Adrenal gland (tissue), 12 donors: ENCODE measurements around the gene ZNHIT1. TPM values are rescaled to one million over a fixed set of nuclear protein-coding genes. Genes with fewer than 3 reads are reported as not detected.
A peak's percentile ranks its signal among the peaks of the same experiment; 100 is the strongest.

Experiments
- DNase-seq, 7 donors: peaks; one replicate each; pipeline ENCODE4 v3.0.0-alpha.2; 2019 to 2020
- H3K27ac ChIP-seq, 5 donors: fragments of 200-600 bp; sonication (generic) in 4 of 5; 1 replicate in 3 of 5; 2 replicates in 2 of 5; pipeline versions ENCODE4 v1.5.1 to v1.8.0; 2016 to 2020; ENCODE audit warnings: mild to moderate bottlenecking in 1 of 5
- H3K27me3 ChIP-seq: fragments of 200-600 bp; 2 replicates; pipeline ENCODE4 v1.8.0; 2021
- H3K36me3 ChIP-seq, 2 donors: fragments of 200-600 bp; replicated peaks in 1 of 2; 1 replicate in 1 of 2; 2 replicates in 1 of 2; pipeline versions ENCODE4 v1.5.1 to v1.8.0; 2018 to 2022
- H3K4me1 ChIP-seq, 2 donors: fragments of 200-600 bp; replicated peaks in 1 of 2; 1 replicate in 1 of 2; 2 replicates in 1 of 2; pipeline versions ENCODE4 v1.5.1 to v1.8.0; 2018 to 2021
- H3K4me3 ChIP-seq, 4 donors: fragments of 200-600 bp; sonication (generic) in 3 of 4; one replicate each; pipeline ENCODE4 v1.5.1; 2016 to 2018
- H3K9me3 ChIP-seq, 3 donors: fragments of 200-600 bp; sonication (generic) in 1 of 3; replicated peaks in 1 of 3; 1 replicate in 2 of 3; 2 replicates in 1 of 3; pipeline versions ENCODE4 v1.5.1 to v1.8.0; 2016 to 2021
- POLR2A ChIP-seq, 2 donors: fragments of 450-650 bp; IDR thresholded peaks; one replicate each; pipeline ENCODE4 v1.6.1; 2017; ENCODE audit warnings: antibody characterized with exemption in 2 of 2, mild to moderate bottlenecking in 2 of 2, moderate library complexity in 1 of 2
- WGBS, 4 donors: extraction: QIAGEN DNeasy Blood & Tissue Kit in 2 of 4; methylation state at CpG; one replicate each; pipeline versions ENCODE4 v1.1.5 to v1.1.7; 2013 to 2017; 5-methylcytosine and 5-hydroxymethylcytosine counted together
- intact Hi-C, 2 donors: fragments of 100-400 bp; cut with DNase I; formaldehyde crosslinking; loops; one replicate each; pipeline versions ENCODE4 v1.14.1 to v1.15.0; 2022 to 2023
- polyA plus RNA-seq, 3 donors: library from polyadenylated mRNA; stranded (reverse); fragments of 200-250 nt in 2 of 3; fragments of 350-450 nt in 1 of 3; fragmentation: Illumina TruSeq in 1 of 3; extraction: RNeasy Lipid Tissue Mini Kit (QIAGEN cat#74804) in 1 of 3; gene quantifications; one replicate each; pipeline ENCODE4 v1.2.3, GENCODE V29; 2013 to 2014
- total RNA-seq, 9 donors: library from RNA; depleted of rRNA in 4 of 9; stranded (reverse); fragments of >200 nt in 4 of 9; fragments of 120-200 nt in 1 of 9; fragmentation: NEBNext Ultra II Directional in 1 of 9; extraction: Animal tissue kit (Norgen Biotek cat#: 25700) in 1 of 9; gene quantifications; one replicate each; pipeline versions ENCODE4 v1.1.0 to v1.2.4, GENCODE V29; 2013 to 2023
- TF ChIP-seq, protein P1 (sequence below), 6 experiments: fragments of 450-650 bp in 4 of 6; fragments of 200-600 bp in 2 of 6; sonication (generic) in 1 of 6; IDR thresholded peaks; 1 replicate in 5 of 6; 2 replicates in 1 of 6; pipeline versions ENCODE4 v1.5.1 to v1.8.0; 2016 to 2021; ENCODE audit warnings: antibody characterized with exemption in 6 of 6, mild to moderate bottlenecking in 2 of 6, moderate library complexity in 1 of 6
- donor health status: healthy with polysubstance abuse.
- donor health status: Bipolar disorder and iron deficiency.
- donor health status: DM: yes; HTN: yes; CAD: no.
- donor health status: DM: no; HTN: no; CAD: no.
- donor health status: DM: no; HTN: no; CAD: no.
- donor health status: DM: yes; HTN: yes; CAD: no.

The ZNHIT1 gene
- total and polyA plus RNA-seq, 12 donors: 34.7 to 228 (median 104) TPM

DNA sequence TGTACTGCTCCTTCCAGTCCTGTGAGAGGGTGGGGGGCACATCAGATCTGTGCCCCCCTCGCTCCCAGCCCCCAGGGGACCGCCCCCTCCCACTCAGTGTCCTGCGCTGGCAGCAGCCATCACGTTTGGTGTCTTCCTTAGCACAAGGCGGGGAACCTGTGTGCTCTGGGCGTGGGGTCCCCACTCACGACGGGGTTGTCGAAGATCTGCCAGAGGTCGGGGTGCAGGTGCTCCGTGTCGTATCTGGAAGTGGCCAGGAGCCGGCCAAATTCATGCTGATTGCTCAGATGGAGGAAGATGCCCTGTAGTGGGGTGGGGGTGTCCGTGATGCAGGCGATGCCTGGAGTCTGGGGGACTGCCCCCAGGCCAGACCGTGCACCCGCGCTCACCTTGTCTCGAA, 7.8 kb upstream of the ZNHIT1 start:
- Histone ChIP-seq H3K4me3 (no peak overlapping the region), H3K36me3 (peaks cover 0 to 57% of the 10 kb centered on the region in 2 donors), H3K4me1 (no peaks in the 10 kb centered on the region), H3K27me3 (no peaks in the 10 kb centered on the region), H3K27ac (no peak overlapping the region), H3K9me3 (no peaks in the 10 kb centered on the region)
- 88 to 95% (median 92%) methylated on average over 8 to 19 of the region's 19 CpGs for WGBS, 4 donors
- intact Hi-C loops: loop anchor here in 1 of 2 donors (5.0 kb wide), 1 partner anchor 37 kb away; the partner anchor contains the start of gene FIS1
- TF ChIP-seq POLR2A (IDR thresholded peaks at IDR 0.05): no peak
- TF ChIP-seq, protein P1, sequence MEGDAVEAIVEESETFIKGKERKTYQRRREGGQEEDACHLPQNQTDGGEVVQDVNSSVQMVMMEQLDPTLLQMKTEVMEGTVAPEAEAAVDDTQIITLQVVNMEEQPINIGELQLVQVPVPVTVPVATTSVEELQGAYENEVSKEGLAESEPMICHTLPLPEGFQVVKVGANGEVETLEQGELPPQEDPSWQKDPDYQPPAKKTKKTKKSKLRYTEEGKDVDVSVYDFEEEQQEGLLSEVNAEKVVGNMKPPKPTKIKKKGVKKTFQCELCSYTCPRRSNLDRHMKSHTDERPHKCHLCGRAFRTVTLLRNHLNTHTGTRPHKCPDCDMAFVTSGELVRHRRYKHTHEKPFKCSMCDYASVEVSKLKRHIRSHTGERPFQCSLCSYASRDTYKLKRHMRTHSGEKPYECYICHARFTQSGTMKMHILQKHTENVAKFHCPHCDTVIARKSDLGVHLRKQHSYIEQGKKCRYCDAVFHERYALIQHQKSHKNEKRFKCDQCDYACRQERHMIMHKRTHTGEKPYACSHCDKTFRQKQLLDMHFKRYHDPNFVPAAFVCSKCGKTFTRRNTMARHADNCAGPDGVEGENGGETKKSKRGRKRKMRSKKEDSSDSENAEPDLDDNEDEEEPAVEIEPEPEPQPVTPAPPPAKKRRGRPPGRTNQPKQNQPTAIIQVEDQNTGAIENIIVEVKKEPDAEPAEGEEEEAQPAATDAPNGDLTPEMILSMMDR (IDR thresholded peaks at IDR 0.05): no peak
- no peak for DNase-seq

DNA sequence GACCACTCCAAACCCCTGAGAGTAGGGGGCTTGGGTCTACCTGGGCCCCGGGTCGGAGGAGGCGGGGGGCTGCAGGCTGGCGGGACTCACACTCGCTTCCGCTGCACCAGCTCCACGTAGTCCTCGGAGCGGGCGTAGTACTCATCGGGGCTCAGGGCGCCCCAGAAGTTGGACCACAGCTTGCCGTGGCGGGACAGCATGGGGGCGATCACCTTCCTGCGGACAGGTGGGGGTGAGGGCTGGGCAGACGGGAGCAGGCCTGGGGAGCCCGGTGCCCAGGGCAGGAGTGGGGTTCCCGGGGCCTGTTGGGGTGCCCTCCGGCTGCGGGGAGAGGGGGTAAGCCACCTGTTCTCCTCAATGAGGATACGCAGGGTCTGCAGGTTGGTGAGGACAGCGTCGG, 6.5 kb upstream of the ZNHIT1 start:
- peaks cover 2 to 7% of the 10 kb centered on the region in 2 donors for H3K4me1 ChIP-seq
- peaks cover 0 to 63% of the 10 kb centered on the region in 2 donors for H3K36me3 ChIP-seq
- no peak overlapping the region for H3K27ac ChIP-seq
- DNase-seq: no peak
- H3K4me3 ChIP-seq: no peak overlapping the region
- WGBS, 4 donors: 96% methylated on average over 9 to 24 of the region's 24 CpGs; no CpG with 5 or more reads in 1 of the 4 donors
- intact Hi-C loops: loop anchor here in 1 of 2 donors (5.0 kb wide), 1 partner anchor 36 kb away; the partner anchor contains the start of gene FIS1
- H3K9me3 ChIP-seq: no peaks in the 10 kb centered on the region
- no peaks in the 10 kb centered on the region for H3K27me3 ChIP-seq
- TF ChIP-seq, protein P1 (IDR thresholded peaks at IDR 0.05): no peak
- no peak for TF ChIP-seq POLR2A (IDR thresholded peaks at IDR 0.05)

DNA sequence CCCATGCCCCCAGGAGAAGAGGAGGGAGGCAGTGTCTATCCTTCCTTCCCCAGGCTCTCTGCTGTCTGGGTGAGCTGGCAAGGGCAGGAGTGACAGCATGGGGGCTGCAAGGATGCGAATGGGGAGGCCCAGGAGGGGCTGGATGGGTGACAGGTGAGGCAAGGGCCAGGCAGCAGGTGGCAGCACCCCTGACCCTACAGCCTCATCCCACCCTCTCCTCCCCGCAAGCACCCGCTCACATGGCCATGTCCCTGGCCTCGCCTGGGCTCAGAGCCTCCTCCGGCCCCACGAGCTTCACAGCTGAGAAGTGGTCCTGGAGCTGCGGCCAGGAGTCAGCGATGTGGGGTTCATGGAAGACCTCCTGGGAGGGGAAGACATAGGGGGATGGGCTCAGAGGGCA, 6.0 kb upstream of the ZNHIT1 start:
- Histone ChIP-seq H3K36me3 (peaks cover 0 to 63% of the 10 kb centered on the region in 2 donors), H3K27me3 (no peaks in the 10 kb centered on the region), H3K4me1 (peaks cover 3 to 11% of the 10 kb centered on the region in 2 donors), H3K27ac (no peak overlapping the region), H3K9me3 (no peaks in the 10 kb centered on the region), H3K4me3 (no peak overlapping the region)
- 93 to 96% (median 96%) methylated on average over 8 of the region's 8 CpGs for WGBS, 4 donors
- intact Hi-C loops: loop anchor here in 1 of 2 donors (5.0 kb wide), 1 partner anchor 35 kb away; the partner anchor contains the start of gene FIS1
- no peak for DNase-seq
- TF ChIP-seq, protein P1 (IDR thresholded peaks at IDR 0.05): no peak

DNA sequence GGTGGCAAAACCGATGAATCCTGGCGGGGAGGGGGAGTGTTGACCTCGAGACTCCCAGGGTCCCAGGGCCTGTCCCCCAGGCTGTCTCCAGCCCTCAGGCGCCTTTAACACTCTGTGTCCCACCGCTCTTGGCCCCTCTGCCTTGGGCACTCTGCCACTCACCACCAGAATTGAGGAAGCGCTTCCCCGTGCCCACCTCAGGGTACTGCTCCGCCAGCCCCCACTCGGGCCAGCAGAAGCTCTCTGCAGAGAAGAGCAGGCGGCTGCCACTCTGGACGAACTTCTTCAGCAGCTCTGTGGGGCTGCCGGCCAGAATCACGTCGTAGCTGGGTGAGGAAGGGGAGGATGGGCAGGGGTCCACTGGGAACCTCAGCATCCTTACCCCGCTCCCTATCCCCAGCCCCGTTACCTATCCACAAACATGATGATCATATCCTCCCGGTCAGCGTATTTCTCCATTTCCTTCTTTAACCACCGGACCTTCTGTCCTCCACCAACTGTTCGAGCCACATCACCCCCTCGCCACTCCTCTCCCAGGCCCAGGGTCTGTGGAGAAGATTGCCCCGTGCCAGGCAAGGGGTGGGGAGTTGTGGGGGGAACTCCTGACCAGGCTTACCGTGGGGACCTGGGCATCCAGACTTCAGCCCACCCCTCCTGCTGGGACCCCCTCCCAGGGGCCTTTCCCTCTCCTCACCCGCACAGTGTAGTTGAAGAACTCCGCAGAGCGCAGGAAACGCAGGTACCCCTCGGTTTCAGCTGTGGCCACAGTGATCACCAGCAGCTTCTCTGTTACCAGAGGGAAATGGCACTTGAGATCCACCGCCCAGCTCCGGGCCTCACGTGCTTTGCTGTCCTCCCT, 1.7 kb upstream of the ZNHIT1 start:
- 66 to 73% (median 68%) methylated on average over 25 to 31 of the region's 31 CpGs for WGBS, 4 donors
- H3K4me1 ChIP-seq: peaks cover 3 to 36% of the 10 kb centered on the region in 2 donors
- no peak for TF ChIP-seq POLR2A (IDR thresholded peaks at IDR 0.05)
- TF ChIP-seq, protein P1 (IDR thresholded peaks at IDR 0.05): no peak
- DNase-seq: no peak
- no peaks in the 10 kb centered on the region for H3K9me3 ChIP-seq
- peaks cover 0 to 35% of the 10 kb centered on the region in 2 donors for H3K36me3 ChIP-seq
- peak overlapping the region in 1 of 5 donors; percentile 89 for H3K27ac ChIP-seq
- no peaks in the 10 kb centered on the region for H3K27me3 ChIP-seq
- H3K4me3 ChIP-seq: peak overlapping the region in 3 of 4 donors; percentile 32 to 85 (median 85)
- intact Hi-C loops: no loop called here
